ENCODE results near the gene PRMT1. TPM values are rescaled to one million over a fixed set of nuclear protein-coding genes. Genes with fewer than 3 reads are reported as not detected.

Gene PRMT1
- total RNA-seq, 1 experiment from 2014 or later, result 219 TPM

DNA sequence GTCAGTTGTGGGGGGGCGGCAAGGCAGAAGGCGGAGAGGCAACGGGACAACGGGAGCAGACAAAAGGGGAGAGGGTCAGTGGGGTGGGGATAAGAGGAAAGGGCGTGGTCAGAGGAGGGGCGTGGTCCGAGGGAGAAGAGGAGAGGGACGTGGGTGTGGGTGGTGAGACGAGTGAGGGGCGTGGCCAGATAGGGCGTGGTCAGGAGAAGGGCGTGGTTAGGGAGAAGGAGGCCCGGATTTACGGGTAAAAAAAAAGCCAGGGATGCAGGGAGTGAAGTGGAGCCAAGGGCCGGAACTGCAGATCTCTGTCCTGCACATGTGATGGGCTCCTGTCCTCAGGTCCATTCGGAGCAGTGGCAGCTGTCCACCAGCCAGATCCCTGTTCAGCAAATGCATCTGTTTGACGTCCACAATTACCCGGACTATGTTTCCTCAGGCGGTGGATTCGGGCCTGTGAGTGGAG is 35.4 kb downstream of the PRMT1 start:
- ChIA-PET POLR2A (no interaction called here), CTCF (no interaction called here)
- H3K9me3 ChIP-seq (ENCODE audit: control insufficient read depth, insufficient read depth, low read depth, low read length), result no peaks in the 10 kb centered on the region
- no peaks in the 10 kb centered on the region; the same call in 1 of the 2 replicates for H3K4me1 ChIP-seq (ENCODE audit: control insufficient read depth, insufficient read depth, low read length)
- no peaks in the 10 kb centered on the region for H3K36me3 ChIP-seq (ENCODE audit: control insufficient read depth, insufficient read depth, low read length)
- no peak overlapping the region for H3K27ac ChIP-seq (ENCODE audit: low read length)
- DNase-seq (ENCODE audit: low read depth, low spot score), result peak; percentile 10
- no peak overlapping the region for H3K4me3 ChIP-seq (ENCODE audit: low read depth in 2 of 2, low read length in 2 of 2)
- H3K27me3 ChIP-seq (ENCODE audit: control insufficient read depth, insufficient read depth, low read length), result no peaks in the 10 kb centered on the region
- intact Hi-C loops (cut with micrococcal nuclease; ENCODE audit: unreplicated experiment) (no loop called here), in situ Hi-C loops (cut with HindIII; ENCODE audit: low pct_unique_long_range_greater_than_20kb, low sequenced_read_pairs) (no loop called here)
- no TSS peak for BruUV-seq (replicated peaks)
- peak; percentile 54; the same call in 1 of the 2 replicates for ATAC-seq
- TF ChIP-seq POLR2AphosphoS5 (IDR thresholded peaks at IDR 0.05; ENCODE audit: low read depth, low read length) (no peak), SIN3A (IDR thresholded peaks at IDR 0.05; ENCODE audit: borderline replicate concordance, insufficient read depth, low read depth, low read length) (no peak)

DNA sequence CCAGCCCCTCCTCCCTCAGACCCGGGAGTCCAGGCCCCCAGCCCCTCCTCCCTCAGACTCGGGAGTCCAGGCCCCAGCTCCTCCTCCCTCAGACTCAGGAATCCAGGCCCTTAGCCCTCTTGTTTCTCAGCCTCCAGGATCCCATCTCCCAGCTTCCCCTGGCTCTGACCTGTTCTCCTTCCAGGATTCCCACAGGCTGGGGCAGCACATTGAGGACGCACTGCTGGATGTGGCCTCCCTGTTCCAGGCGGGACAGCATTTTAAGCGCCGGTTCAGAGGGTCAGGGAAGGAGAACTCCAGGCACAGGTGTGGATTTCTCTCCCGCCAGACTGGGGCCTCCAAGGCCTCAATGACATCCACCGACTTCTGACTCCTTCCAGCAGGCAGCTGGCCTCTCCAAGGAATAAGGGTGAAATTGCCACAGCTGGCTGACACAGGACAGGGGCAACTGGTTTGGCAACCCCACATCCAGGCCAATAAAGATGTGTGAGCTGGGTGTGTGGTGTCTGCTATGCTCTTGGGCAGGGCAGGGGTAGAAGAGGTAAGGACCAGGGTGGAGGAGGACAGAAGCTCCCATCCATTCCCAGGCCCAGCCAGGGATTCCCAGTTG is 36.3 kb downstream of the PRMT1 start:
- Histone ChIP-seq H3K36me3 (ENCODE audit: control insufficient read depth, insufficient read depth, low read length) (peaks cover 3% of the 10 kb centered on the region; the same call in 1 of the 2 replicates), H3K4me3 (ENCODE audit: low read depth in 2 of 2, low read length in 2 of 2) (no peak overlapping the region), H3K4me1 (ENCODE audit: control insufficient read depth, insufficient read depth, low read length) (no peaks in the 10 kb centered on the region; the same call in 1 of the 2 replicates), H3K27me3 (ENCODE audit: control insufficient read depth, insufficient read depth, low read length) (no peaks in the 10 kb centered on the region), H3K9me3 (ENCODE audit: control insufficient read depth, insufficient read depth, low read depth, low read length) (no peaks in the 10 kb centered on the region), H3K27ac (ENCODE audit: low read length) (no peak overlapping the region)
- DNase-seq (ENCODE audit: low read depth, low spot score) (no peak), ATAC-seq (no peak)
- intact Hi-C loops (cut with micrococcal nuclease; ENCODE audit: unreplicated experiment), result no loop called here
- TF ChIP-seq TCF7L2 (IDR thresholded peaks at IDR 0.05; ENCODE audit: low read depth, low read length) (no peak), SIN3A (IDR thresholded peaks at IDR 0.05; ENCODE audit: borderline replicate concordance, insufficient read depth, low read depth, low read length) (no peak), POLR2AphosphoS5 (IDR thresholded peaks at IDR 0.05; ENCODE audit: low read depth, low read length) (no peak)
- TF ChIP-seq, protein P1, sequence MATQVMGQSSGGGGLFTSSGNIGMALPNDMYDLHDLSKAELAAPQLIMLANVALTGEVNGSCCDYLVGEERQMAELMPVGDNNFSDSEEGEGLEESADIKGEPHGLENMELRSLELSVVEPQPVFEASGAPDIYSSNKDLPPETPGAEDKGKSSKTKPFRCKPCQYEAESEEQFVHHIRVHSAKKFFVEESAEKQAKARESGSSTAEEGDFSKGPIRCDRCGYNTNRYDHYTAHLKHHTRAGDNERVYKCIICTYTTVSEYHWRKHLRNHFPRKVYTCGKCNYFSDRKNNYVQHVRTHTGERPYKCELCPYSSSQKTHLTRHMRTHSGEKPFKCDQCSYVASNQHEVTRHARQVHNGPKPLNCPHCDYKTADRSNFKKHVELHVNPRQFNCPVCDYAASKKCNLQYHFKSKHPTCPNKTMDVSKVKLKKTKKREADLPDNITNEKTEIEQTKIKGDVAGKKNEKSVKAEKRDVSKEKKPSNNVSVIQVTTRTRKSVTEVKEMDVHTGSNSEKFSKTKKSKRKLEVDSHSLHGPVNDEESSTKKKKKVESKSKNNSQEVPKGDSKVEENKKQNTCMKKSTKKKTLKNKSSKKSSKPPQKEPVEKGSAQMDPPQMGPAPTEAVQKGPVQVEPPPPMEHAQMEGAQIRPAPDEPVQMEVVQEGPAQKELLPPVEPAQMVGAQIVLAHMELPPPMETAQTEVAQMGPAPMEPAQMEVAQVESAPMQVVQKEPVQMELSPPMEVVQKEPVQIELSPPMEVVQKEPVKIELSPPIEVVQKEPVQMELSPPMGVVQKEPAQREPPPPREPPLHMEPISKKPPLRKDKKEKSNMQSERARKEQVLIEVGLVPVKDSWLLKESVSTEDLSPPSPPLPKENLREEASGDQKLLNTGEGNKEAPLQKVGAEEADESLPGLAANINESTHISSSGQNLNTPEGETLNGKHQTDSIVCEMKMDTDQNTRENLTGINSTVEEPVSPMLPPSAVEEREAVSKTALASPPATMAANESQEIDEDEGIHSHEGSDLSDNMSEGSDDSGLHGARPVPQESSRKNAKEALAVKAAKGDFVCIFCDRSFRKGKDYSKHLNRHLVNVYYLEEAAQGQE (IDR thresholded peaks at IDR 0.05; ENCODE audit: insufficient read depth in 1 of 2, low read depth in 2 of 2, low read length in 1 of 2), result no peak
- TF ChIP-seq, protein P2, sequence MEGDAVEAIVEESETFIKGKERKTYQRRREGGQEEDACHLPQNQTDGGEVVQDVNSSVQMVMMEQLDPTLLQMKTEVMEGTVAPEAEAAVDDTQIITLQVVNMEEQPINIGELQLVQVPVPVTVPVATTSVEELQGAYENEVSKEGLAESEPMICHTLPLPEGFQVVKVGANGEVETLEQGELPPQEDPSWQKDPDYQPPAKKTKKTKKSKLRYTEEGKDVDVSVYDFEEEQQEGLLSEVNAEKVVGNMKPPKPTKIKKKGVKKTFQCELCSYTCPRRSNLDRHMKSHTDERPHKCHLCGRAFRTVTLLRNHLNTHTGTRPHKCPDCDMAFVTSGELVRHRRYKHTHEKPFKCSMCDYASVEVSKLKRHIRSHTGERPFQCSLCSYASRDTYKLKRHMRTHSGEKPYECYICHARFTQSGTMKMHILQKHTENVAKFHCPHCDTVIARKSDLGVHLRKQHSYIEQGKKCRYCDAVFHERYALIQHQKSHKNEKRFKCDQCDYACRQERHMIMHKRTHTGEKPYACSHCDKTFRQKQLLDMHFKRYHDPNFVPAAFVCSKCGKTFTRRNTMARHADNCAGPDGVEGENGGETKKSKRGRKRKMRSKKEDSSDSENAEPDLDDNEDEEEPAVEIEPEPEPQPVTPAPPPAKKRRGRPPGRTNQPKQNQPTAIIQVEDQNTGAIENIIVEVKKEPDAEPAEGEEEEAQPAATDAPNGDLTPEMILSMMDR (IDR thresholded peaks at IDR 0.05), result no peak
- POLR2A ChIA-PET, result no interaction called here
- in situ Hi-C loops (cut with HindIII; ENCODE audit: low pct_unique_long_range_greater_than_20kb, low sequenced_read_pairs), result no loop called here
- CTCF ChIA-PET, result no interaction called here
- BruUV-seq (replicated peaks), result no TSS peak

DNA sequence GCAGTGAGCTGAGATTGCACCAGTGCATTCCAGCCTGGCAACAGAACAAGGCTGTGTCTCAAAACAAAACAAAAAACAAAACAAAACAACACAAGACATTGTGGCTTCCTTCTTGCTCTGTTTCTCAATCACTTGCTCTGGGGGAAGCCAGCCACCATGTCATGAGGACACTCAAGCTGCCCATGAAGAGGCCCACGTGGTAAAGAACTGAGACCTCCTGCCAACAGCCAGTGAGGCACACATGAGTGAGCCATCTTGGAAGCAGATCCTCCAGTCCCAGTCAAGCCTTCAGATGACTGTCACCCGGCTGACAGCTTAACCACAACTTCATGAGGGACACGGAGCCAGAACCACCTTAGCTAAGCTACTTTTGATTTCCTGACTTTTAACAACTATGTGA is 39.1 kb downstream of the PRMT1 start:
- H3K27me3 ChIP-seq (ENCODE audit: control insufficient read depth, insufficient read depth, low read length), result no peaks in the 10 kb centered on the region
- intact Hi-C loops (cut with micrococcal nuclease; ENCODE audit: unreplicated experiment), result no loop called here
- H3K36me3 ChIP-seq (ENCODE audit: control insufficient read depth, insufficient read depth, low read length), result peaks cover 3% of the 10 kb centered on the region; the same call in 1 of the 2 replicates
- DNase-seq (ENCODE audit: low read depth, low spot score), result no peak
- ChIA-PET CTCF (interaction anchor here (0.7 kb wide), 1 partner anchor 40 kb away, joined by 4 read pairs; no protein-coding TSS in a partner anchor), POLR2A (interaction anchor here (0.6 to 0.7 kb wide), 2 partner anchors 50 to 70 kb away, joined by 3 to 6 read pairs; no protein-coding TSS in a partner anchor)
- no peaks in the 10 kb centered on the region for H3K9me3 ChIP-seq (ENCODE audit: control insufficient read depth, insufficient read depth, low read depth, low read length)
- TF ChIP-seq TCF7L2 (IDR thresholded peaks at IDR 0.05; ENCODE audit: low read depth, low read length) (no peak), POLR2AphosphoS5 (IDR thresholded peaks at IDR 0.05; ENCODE audit: low read depth, low read length) (no peak), SIN3A (IDR thresholded peaks at IDR 0.05; ENCODE audit: borderline replicate concordance, insufficient read depth, low read depth, low read length) (no peak)
- TF ChIP-seq, protein P1 (IDR thresholded peaks at IDR 0.05; ENCODE audit: insufficient read depth in 1 of 2, low read depth in 2 of 2, low read length in 1 of 2), result no peak
- TF ChIP-seq, protein P2 (IDR thresholded peaks at IDR 0.05), result no peak
- peak overlapping the region; percentile 35; the same call in 1 of the 2 replicates for H3K27ac ChIP-seq (ENCODE audit: low read length)
- in situ Hi-C loops (cut with HindIII; ENCODE audit: low pct_unique_long_range_greater_than_20kb, low sequenced_read_pairs), result no loop called here
- ATAC-seq, result no peak
- no TSS peak for BruUV-seq (replicated peaks)
- peak overlapping the region; percentile 34 to 48; a peak in 3 of 4 replicates for H3K4me3 ChIP-seq (ENCODE audit: low read depth in 2 of 2, low read length in 2 of 2)
- H3K4me1 ChIP-seq (ENCODE audit: control insufficient read depth, insufficient read depth, low read length), result no peaks in the 10 kb centered on the region; the same call in 1 of the 2 replicates
